RWPE1 (cell line): ENCODE results near the gene RIOX2.

Experiments
- CTCF ChIA-PET: fragments of 350-600 bp; sonication (Branson Sonifier 250); formaldehyde crosslinking; extraction: SDS; loops from one replicate; lab custom pipeline; 2021; lab: Yijun Ruan, JAX
- POLR2A ChIA-PET: fragments of 400-600 bp; formaldehyde crosslinking; extraction: SDS; loops from one replicate; lab custom pipeline; 2020; ENCODE audit warnings: antibody characterized with exemption; ENCODE audit not compliant: low non-redundant PET; lab: Yijun Ruan, JAX
- DNase-seq: peaks from one replicate; pipeline ENCODE4 v3.0.0; 2012; ENCODE audit warnings: low spot score
- H3K27ac ChIP-seq: fragments of 450-650 bp; 2 replicates; pipeline ENCODE4 v1.5.1; 2017
- CTCF ChIP-seq: fragments of 450-650 bp; conservative IDR thresholded peaks from 2 replicates; pipeline ENCODE4 v1.5.1; 2017; ENCODE audit warnings: low read depth, mild to moderate bottlenecking

The RIOX2 gene

GRCh38 chr3:98010194-98010882, 38.1 kb upstream of the RIOX2 start:
- CTCF ChIA-PET = no interaction called here
- POLR2A ChIA-PET = no interaction called here
- DNase-seq = no peak

GRCh38 chr3:98008855-98009254, 36.6 kb upstream of the RIOX2 start:
- CTCF ChIA-PET = interaction anchor here (0.7 kb wide), 1 partner anchor 1080 kb away, joined by 4 read pairs; no protein-coding TSS in a partner anchor
- no peak for TF ChIP-seq CTCF
- DNase-seq = no peak
- H3K27ac ChIP-seq = no peak overlapping the region
- POLR2A ChIA-PET = no interaction called here

More at GRCh38 chr3:98010194-98010882, 38.1 kb upstream of the RIOX2 start:
- TF ChIP-seq CTCF = no peak
- no peak overlapping the region for H3K27ac ChIP-seq

DNA sequence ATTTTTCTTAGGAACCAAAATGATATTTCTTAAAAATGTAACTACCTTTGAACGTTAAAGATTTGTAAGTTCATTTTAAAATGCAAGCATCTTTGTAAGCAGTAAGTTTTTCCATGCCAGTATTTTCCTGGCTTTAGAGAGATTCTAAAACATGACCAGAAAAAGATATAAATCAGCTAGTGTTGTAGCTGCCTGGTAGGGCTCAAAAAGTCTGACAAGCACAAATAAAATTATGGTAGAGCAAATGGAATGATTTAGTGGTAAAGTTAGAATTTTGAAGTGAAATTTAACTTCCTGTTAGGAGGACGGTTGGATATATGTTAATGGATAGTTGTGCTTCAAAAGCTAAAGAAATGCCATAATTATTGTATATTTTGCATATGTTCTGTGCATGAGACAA, 33.2 kb upstream of the RIOX2 start:
- DNase-seq = no peak
- no peak overlapping the region for H3K27ac ChIP-seq
- CTCF ChIA-PET = interaction anchor here (0.6 kb wide), 1 partner anchor 17 kb away, joined by 7 read pairs; no protein-coding TSS in a partner anchor
- no peak for TF ChIP-seq CTCF
- POLR2A ChIA-PET = no interaction called here

DNA sequence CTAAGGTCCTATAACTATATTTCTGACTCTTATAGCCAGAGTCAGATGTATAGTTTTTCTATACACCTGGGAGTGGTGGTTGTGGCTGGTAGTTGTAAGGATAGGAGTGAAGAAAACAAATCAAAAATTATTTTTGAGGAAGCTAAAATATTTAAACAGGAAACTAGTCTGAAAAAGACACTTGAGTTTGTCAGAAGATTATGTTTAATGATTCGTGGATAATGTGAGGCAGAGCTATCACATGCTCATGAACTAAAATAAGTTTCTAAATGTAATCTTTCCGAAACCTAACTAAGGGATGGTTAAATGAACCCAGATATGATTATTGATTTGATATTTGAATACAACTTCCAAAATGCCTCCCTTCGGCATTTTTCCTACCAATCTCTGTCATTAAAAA, 32.5 kb upstream of the RIOX2 start:
- ChIA-PET POLR2A (no interaction called here), CTCF (interaction anchor here (0.6 to 0.7 kb wide), 2 partner anchors 18 to 885 kb away, joined by 3 to 7 read pairs; no protein-coding TSS in a partner anchor)
- no peak for TF ChIP-seq CTCF
- no peak overlapping the region for H3K27ac ChIP-seq
- no peak for DNase-seq

DNA sequence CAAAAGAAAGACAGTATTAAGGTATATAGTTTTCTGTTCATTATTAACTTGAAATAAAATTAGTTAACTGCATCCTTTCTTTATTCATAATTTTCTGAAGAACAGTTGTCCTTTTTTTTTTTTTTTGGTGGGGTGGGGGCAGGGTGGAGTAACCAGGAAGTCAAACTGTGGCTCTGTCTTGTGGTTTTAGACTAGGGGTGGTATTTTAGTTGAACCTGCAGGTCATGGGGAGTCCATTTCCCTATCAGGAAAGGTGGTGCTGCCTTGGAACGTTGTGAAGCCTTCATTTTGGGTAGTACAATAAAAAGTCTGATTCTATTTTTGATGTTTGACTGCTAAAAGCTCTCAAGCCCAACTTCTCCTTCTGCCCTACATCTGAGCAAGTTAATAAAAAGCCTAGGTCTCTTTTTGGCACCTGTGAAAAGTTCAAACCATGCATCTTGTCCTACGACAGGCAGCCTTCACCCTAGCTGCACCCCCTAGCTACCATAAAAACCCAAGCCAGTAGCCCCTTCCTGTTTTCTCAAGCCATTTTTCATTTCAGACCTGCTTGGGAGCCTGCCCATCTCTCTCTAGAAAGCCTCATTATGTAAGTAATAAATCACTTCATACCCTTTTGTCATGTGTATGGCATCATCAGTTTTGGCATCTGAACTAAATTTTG, 31.2 kb upstream of the RIOX2 start:
- no peak for DNase-seq
- no peak overlapping the region for H3K27ac ChIP-seq
- POLR2A ChIA-PET = no interaction called here
- CTCF ChIA-PET = no interaction called here
- no peak for TF ChIP-seq CTCF

- TF ChIP-seq CTCF = no peak
- CTCF ChIA-PET = no interaction called here
- POLR2A ChIA-PET = no interaction called here
- H3K27ac ChIP-seq = no peak overlapping the region
- no peak for DNase-seq
Measured at GRCh38 chr3:98002717-98003116, 30.5 kb upstream of the RIOX2 start.
